OCI-LY7 (cell line): ENCODE measurements around the gene CASP4. TPM values are rescaled to one million over a fixed set of nuclear protein-coding genes. Genes with fewer than 3 reads are reported as not detected.

Experiments
- BruUV-seq: library from RNA; stranded (reverse); fragments of 400-500 nt; replicated peaks from 2 replicates; lab custom pipeline; 2021; lab: Mats Ljungman, UMichigan
- CTCF ChIA-PET: fragments of 300-600 bp; sonication (Branson Sonifier 250); formaldehyde crosslinking; loops from one replicate; lab custom pipeline; 2022; ENCODE audit warnings: antibody characterized with exemption; ENCODE audit not compliant: unreplicated experiment; lab: Charles Lee
- POLR2A ChIA-PET: fragments of 300-600 bp; sonication (Branson Sonifier 250); formaldehyde crosslinking; loops from one replicate; lab custom pipeline; 2022; ENCODE audit warnings: antibody characterized with exemption; lab: Charles Lee
- DNase-seq: peaks from one replicate; pipeline ENCODE4 v3.0.0-alpha.2; 2015; ENCODE audit warnings: low spot score
- H2AFZ ChIP-seq: fragments of 200-600 bp; sonication (generic), shearing (Covaris generic); 2 replicates; pipeline ENCODE4 v1.6.1; 2014; ENCODE audit warnings: mild to moderate bottlenecking, antibody characterized with exemption, low read length, moderate library complexity
- H3K27ac ChIP-seq: fragments of 200-600 bp; sonication (generic); 2 replicates; pipeline ENCODE4 v1.5.1; 2014; ENCODE audit warnings: mixed run types, low read depth, mild to moderate bottlenecking, moderate library complexity, low read length, inconsistent platforms; ENCODE audit not compliant: poor library complexity, severe bottlenecking
- H3K36me3 ChIP-seq: fragments of 200-600 bp; sonication (generic); 2 replicates; pipeline ENCODE4 v1.6.1; 2014; ENCODE audit warnings: mild to moderate bottlenecking, antibody characterized with exemption, low read length, moderate library complexity, mixed read lengths; ENCODE audit not compliant: insufficient read depth
- H3K4me1 ChIP-seq: fragments of 200-600 bp; sonication (generic); 2 replicates; pipeline ENCODE4 v1.5.1; 2014; ENCODE audit warnings: mild to moderate bottlenecking, low read length; ENCODE audit not compliant: insufficient read depth, poor library complexity, severe bottlenecking
- H3K4me2 ChIP-seq: fragments of 200-600 bp; sonication (generic); 2 replicates; pipeline ENCODE4 v1.6.1; 2014; ENCODE audit warnings: mild to moderate bottlenecking, low read length
- H3K4me3 ChIP-seq: fragments of 200-600 bp; sonication (generic); 2 replicates; pipeline ENCODE4 v1.5.1; 2014; ENCODE audit warnings: mild to moderate bottlenecking, low read depth, low read length; ENCODE audit not compliant: poor library complexity, severe bottlenecking
- H3K79me2 ChIP-seq: fragments of 200-600 bp; sonication (generic); 2 replicates; pipeline ENCODE4 v1.6.1; 2016; ENCODE audit warnings: low read depth, mild to moderate bottlenecking, low read length, moderate library complexity, mixed read lengths; ENCODE audit not compliant: insufficient read depth
- H3K9me2 ChIP-seq: fragments of 200-600 bp; sonication (generic); 2 replicates; pipeline ENCODE4 v1.6.1; 2016; ENCODE audit warnings: mild to moderate bottlenecking, low read length, mixed read lengths; ENCODE audit not compliant: insufficient read depth
- H3K9me3 ChIP-seq: fragments of 200-600 bp; sonication (generic); 2 replicates; pipeline ENCODE4 v1.6.1; 2014; ENCODE audit warnings: mild to moderate bottlenecking, mixed run types, low read length, mixed read lengths
- H4K20me1 ChIP-seq: fragments of 200-600 bp; sonication (generic); 2 replicates; pipeline ENCODE4 v1.6.1; 2014; ENCODE audit warnings: mild to moderate bottlenecking, antibody characterized with exemption, low read length, moderate library complexity, mixed read lengths; ENCODE audit not compliant: insufficient read depth
- EZH2phosphoT487 ChIP-seq: fragments of 200-600 bp; sonication (generic); IDR thresholded peaks from 2 replicates; pipeline ENCODE4 v1.6.1; 2018; ENCODE audit warnings: low read depth, borderline replicate concordance, mild to moderate bottlenecking, mixed run types, antibody characterized with exemption, low read length, moderate library complexity, mixed read lengths
- intact Hi-C: fragments of 100-400 bp; cut with micrococcal nuclease; formaldehyde crosslinking; loops from one replicate; pipeline ENCODE4 v1.10.0; 2022; ENCODE audit not compliant: unreplicated experiment
- total RNA-seq, 2 experiments: library from RNA; depleted of rRNA in 1 of 2; stranded (reverse); fragments of >200 nt in 1 of 2; shearing (Covaris generic) in 1 of 2; gene quantifications; 2 replicates each; pipeline ENCODE4 v1.2.3, GENCODE V29; 2014 to 2022
- TF ChIP-seq, protein P1 (sequence below): fragments of 200-600 bp; sonication (generic); conservative IDR thresholded peaks from 2 replicates; pipeline ENCODE4 v1.5.1; 2014; ENCODE audit warnings: mild to moderate bottlenecking, antibody characterized with exemption, low read length, moderate library complexity, mixed read lengths

CASP4 gene
- total RNA-seq, 2 experiments from 2014 or later = 0.88 to 1.6 TPM

DNA sequence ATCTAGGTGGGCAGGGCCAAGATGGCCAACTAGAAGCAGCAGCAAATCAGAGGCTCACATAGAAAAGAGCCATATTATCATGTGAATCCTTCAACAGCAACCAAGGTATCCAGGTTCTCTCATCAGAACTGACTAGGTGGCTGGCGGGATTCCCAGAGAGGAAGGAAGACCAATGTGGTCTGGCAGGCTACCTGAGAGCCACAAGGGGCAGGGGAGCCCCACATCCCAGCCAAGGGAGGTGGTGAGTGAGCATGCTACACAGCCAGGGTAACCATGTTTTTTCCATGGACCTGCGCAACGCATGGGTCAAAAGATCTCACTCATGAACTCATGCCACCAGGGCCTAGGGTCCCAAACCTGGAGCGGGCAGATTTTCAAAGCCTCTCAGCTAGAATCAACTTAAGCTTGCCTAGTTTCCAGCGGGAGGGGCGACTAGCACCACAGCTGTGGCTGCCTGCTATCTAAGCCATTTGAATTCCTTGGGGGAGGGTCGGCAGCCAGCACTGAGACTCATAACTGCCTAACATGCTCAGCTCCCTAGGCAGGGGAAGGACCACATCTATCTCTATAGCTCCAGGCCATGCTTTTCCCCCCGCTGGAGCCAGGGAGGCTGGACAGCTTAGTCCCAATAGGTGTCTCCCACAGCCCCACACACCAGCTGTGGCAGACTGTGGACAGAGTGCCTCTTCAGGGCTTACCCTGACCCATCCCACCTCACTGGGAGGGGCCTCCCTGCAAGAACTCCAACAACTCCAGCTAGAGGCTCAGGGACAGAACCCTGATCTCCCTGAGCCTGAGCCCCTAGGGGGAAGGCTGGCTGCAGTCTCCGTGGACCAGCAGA is 41.4 kb downstream of the CASP4 start:
- ChIA-PET POLR2A (no interaction called here), CTCF (no interaction called here)
- BruUV-seq = no TSS peak
- intact Hi-C loops = no loop called here
- H3K9me2 ChIP-seq = no peaks in the 10 kb centered on the region
- H3K4me2 ChIP-seq = no peak overlapping the region
- H2AFZ ChIP-seq = no peak overlapping the region
- H3K79me2 ChIP-seq = no peaks in the 10 kb centered on the region
- H4K20me1 ChIP-seq = no peaks in the 10 kb centered on the region
- H3K4me3 ChIP-seq = no peak overlapping the region
- H3K36me3 ChIP-seq = no peaks in the 10 kb centered on the region
- H3K27ac ChIP-seq = no peak overlapping the region
- H3K9me3 ChIP-seq = no peaks in the 10 kb centered on the region
- TF ChIP-seq, protein P1, sequence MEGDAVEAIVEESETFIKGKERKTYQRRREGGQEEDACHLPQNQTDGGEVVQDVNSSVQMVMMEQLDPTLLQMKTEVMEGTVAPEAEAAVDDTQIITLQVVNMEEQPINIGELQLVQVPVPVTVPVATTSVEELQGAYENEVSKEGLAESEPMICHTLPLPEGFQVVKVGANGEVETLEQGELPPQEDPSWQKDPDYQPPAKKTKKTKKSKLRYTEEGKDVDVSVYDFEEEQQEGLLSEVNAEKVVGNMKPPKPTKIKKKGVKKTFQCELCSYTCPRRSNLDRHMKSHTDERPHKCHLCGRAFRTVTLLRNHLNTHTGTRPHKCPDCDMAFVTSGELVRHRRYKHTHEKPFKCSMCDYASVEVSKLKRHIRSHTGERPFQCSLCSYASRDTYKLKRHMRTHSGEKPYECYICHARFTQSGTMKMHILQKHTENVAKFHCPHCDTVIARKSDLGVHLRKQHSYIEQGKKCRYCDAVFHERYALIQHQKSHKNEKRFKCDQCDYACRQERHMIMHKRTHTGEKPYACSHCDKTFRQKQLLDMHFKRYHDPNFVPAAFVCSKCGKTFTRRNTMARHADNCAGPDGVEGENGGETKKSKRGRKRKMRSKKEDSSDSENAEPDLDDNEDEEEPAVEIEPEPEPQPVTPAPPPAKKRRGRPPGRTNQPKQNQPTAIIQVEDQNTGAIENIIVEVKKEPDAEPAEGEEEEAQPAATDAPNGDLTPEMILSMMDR = no peak
- TF ChIP-seq EZH2phosphoT487 = no peak
- DNase-seq = no peak
- no peaks in the 10 kb centered on the region for H3K4me1 ChIP-seq

- H3K4me2 ChIP-seq = no peak overlapping the region
- intact Hi-C loops = no loop called here
- no peak overlapping the region for H3K4me3 ChIP-seq
- no peak for DNase-seq
- TF ChIP-seq, protein P1 = no peak
- no peak for TF ChIP-seq EZH2phosphoT487
- no peaks in the 10 kb centered on the region for H4K20me1 ChIP-seq
- no peaks in the 10 kb centered on the region for H3K79me2 ChIP-seq
- no peak overlapping the region for H2AFZ ChIP-seq
- CTCF ChIA-PET = no interaction called here
- no peaks in the 10 kb centered on the region for H3K36me3 ChIP-seq
- no peak overlapping the region for H3K27ac ChIP-seq
- POLR2A ChIA-PET = no interaction called here
- H3K4me1 ChIP-seq = no peaks in the 10 kb centered on the region
- no peaks in the 10 kb centered on the region for H3K9me3 ChIP-seq
- H3K9me2 ChIP-seq = no peaks in the 10 kb centered on the region
- no TSS peak for BruUV-seq
Measured at GRCh38 chr11:104925850-104926249, 42.5 kb downstream of the CASP4 start.
